Measurements from ENCODE around the gene RBM38.

The RBM38 gene

GRCh38 chr20:57371363-57371762 lies 19.8 kb upstream of the RBM38 start:
- H3K36me3 ChIP-seq (ENCODE audit: control insufficient read depth in 2 of 2, insufficient read depth in 1 of 2, low read length in 2 of 2): peaks cover 41 to 100% of the 10 kb centered on the region in 2 experiments
- H3K27ac ChIP-seq (ENCODE audit: extremely low read depth, low read depth, low read length): no peak overlapping the region
- CTCF ChIA-PET: no interaction called here
- no peaks in the 10 kb centered on the region for H3K4me1 ChIP-seq (ENCODE audit: control insufficient read depth, insufficient read depth, low read length)
- H3K9me3 ChIP-seq (ENCODE audit: control insufficient read depth, insufficient read depth, low read depth, low read length): no peaks in the 10 kb centered on the region
- H3K4me3 ChIP-seq (ENCODE audit: low read depth, low read length): no peak overlapping the region
- TF ChIP-seq, protein P1, sequence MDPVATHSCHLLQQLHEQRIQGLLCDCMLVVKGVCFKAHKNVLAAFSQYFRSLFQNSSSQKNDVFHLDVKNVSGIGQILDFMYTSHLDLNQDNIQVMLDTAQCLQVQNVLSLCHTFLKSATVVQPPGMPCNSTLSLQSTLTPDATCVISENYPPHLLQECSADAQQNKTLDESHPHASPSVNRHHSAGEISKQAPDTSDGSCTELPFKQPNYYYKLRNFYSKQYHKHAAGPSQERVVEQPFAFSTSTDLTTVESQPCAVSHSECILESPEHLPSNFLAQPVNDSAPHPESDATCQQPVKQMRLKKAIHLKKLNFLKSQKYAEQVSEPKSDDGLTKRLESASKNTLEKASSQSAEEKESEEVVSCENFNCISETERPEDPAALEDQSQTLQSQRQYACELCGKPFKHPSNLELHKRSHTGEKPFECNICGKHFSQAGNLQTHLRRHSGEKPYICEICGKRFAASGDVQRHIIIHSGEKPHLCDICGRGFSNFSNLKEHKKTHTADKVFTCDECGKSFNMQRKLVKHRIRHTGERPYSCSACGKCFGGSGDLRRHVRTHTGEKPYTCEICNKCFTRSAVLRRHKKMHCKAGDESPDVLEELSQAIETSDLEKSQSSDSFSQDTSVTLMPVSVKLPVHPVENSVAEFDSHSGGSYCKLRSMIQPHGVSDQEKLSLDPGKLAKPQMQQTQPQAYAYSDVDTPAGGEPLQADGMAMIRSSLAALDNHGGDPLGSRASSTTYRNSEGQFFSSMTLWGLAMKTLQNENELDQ (tag by site-specific recombination; IDR thresholded peaks at IDR 0.05; ENCODE audit: low read depth): no peak
- no peak for TF ChIP-seq ZNF10 (tag by site-specific recombination; IDR thresholded peaks at IDR 0.05)
- no peak for TF ChIP-seq ZNF132 (tag by site-specific recombination; IDR thresholded peaks at IDR 0.05; ENCODE audit: borderline replicate concordance)
- TF ChIP-seq ZEB2 (tag by site-specific recombination; IDR thresholded peaks at IDR 0.05): no peak
- no peak for TF ChIP-seq ZFP3 (tag by site-specific recombination; IDR thresholded peaks at IDR 0.05; ENCODE audit: low read depth)
- POLR2A ChIA-PET: no interaction called here

- ChIA-PET POLR2A (no interaction called here), CTCF (no interaction called here)
Observed at GRCh38 chr20:57372157-57372556, 19.0 kb upstream of the RBM38 start.

More at GRCh38 chr20:57372157-57372556, 19.0 kb upstream of the RBM38 start:
- Histone ChIP-seq H3K9me3 (ENCODE audit: control insufficient read depth, insufficient read depth, low read depth, low read length) (no peaks in the 10 kb centered on the region), H3K36me3 (ENCODE audit: control insufficient read depth in 2 of 2, insufficient read depth in 1 of 2, low read length in 2 of 2) (peaks cover 43 to 100% of the 10 kb centered on the region in 2 experiments), H3K4me3 (ENCODE audit: low read depth, low read length) (no peak overlapping the region), H3K27ac (ENCODE audit: extremely low read depth, low read depth, low read length) (no peak overlapping the region), H3K4me1 (ENCODE audit: control insufficient read depth, insufficient read depth, low read length) (no peaks in the 10 kb centered on the region)
- no peak for TF ChIP-seq PRDM6 (tag by site-specific recombination; IDR thresholded peaks at IDR 0.05)
- no peak for TF ChIP-seq ZNF501 (tag by site-specific recombination; IDR thresholded peaks at IDR 0.05)
- TF ChIP-seq FEZF1 (tag by site-specific recombination; IDR thresholded peaks at IDR 0.05): no peak
- TF ChIP-seq ZNF600 (tag by site-specific recombination; IDR thresholded peaks at IDR 0.05): no peak
- TF ChIP-seq, protein P2, sequence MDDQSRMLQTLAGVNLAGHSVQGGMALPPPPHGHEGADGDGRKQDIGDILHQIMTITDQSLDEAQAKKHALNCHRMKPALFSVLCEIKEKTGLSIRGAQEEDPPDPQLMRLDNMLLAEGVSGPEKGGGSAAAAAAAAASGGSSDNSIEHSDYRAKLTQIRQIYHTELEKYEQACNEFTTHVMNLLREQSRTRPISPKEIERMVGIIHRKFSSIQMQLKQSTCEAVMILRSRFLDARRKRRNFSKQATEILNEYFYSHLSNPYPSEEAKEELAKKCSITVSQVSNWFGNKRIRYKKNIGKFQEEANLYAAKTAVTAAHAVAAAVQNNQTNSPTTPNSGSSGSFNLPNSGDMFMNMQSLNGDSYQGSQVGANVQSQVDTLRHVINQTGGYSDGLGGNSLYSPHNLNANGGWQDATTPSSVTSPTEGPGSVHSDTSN (CRISPR knock-in tag; IDR thresholded peaks at IDR 0.05): no peak
- TF ChIP-seq ZNF558 (tag by site-specific recombination; IDR thresholded peaks at IDR 0.05): no peak
- no peak for TF ChIP-seq ZNF660 (tag by site-specific recombination; IDR thresholded peaks at IDR 0.05)
- TF ChIP-seq, protein P3, sequence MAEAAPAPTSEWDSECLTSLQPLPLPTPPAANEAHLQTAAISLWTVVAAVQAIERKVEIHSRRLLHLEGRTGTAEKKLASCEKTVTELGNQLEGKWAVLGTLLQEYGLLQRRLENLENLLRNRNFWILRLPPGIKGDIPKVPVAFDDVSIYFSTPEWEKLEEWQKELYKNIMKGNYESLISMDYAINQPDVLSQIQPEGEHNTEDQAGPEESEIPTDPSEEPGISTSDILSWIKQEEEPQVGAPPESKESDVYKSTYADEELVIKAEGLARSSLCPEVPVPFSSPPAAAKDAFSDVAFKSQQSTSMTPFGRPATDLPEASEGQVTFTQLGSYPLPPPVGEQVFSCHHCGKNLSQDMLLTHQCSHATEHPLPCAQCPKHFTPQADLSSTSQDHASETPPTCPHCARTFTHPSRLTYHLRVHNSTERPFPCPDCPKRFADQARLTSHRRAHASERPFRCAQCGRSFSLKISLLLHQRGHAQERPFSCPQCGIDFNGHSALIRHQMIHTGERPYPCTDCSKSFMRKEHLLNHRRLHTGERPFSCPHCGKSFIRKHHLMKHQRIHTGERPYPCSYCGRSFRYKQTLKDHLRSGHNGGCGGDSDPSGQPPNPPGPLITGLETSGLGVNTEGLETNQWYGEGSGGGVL (tag by site-specific recombination; IDR thresholded peaks at IDR 0.05): no peak
- TF ChIP-seq ZNF791 (tag by site-specific recombination; IDR thresholded peaks at IDR 0.05): no peak
- TF ChIP-seq ZNF560 (tag by site-specific recombination; IDR thresholded peaks at IDR 0.05; ENCODE audit: borderline replicate concordance): no peak
- TF ChIP-seq ZNF426 (tag by site-specific recombination; IDR thresholded peaks at IDR 0.05): no peak
- no peak for TF ChIP-seq ZNF239 (tag by site-specific recombination; IDR thresholded peaks at IDR 0.05)
- no peak for TF ChIP-seq ZNF76 (tag by site-specific recombination; IDR thresholded peaks at IDR 0.05; ENCODE audit: borderline replicate concordance, low read depth)
- no peak for TF ChIP-seq MYNN (tag by site-specific recombination; IDR thresholded peaks at IDR 0.05; ENCODE audit: borderline replicate concordance)
- TF ChIP-seq ZBTB1 (tag by site-specific recombination; IDR thresholded peaks at IDR 0.05): no peak
- no peak for TF ChIP-seq ZBTB20 (tag by site-specific recombination; IDR thresholded peaks at IDR 0.05)
- no peak for TF ChIP-seq ZSCAN23 (tag by site-specific recombination; IDR thresholded peaks at IDR 0.05)
- TF ChIP-seq, protein P4, sequence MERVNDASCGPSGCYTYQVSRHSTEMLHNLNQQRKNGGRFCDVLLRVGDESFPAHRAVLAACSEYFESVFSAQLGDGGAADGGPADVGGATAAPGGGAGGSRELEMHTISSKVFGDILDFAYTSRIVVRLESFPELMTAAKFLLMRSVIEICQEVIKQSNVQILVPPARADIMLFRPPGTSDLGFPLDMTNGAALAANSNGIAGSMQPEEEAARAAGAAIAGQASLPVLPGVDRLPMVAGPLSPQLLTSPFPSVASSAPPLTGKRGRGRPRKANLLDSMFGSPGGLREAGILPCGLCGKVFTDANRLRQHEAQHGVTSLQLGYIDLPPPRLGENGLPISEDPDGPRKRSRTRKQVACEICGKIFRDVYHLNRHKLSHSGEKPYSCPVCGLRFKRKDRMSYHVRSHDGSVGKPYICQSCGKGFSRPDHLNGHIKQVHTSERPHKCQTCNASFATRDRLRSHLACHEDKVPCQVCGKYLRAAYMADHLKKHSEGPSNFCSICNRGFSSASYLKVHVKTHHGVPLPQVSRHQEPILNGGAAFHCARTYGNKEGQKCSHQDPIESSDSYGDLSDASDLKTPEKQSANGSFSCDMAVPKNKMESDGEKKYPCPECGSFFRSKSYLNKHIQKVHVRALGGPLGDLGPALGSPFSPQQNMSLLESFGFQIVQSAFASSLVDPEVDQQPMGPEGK (tag by site-specific recombination; IDR thresholded peaks at IDR 0.05): no peak
- no peak for TF ChIP-seq ZNF302 (tag by site-specific recombination; IDR thresholded peaks at IDR 0.05; ENCODE audit: low read depth)
- no peak for TF ChIP-seq ZIC2 (tag by site-specific recombination; IDR thresholded peaks at IDR 0.05)
